Measurements from ENCODE around the gene HHAT. TPM values are rescaled to one million over a fixed set of nuclear protein-coding genes. Genes with fewer than 3 reads are reported as not detected.

Gene HHAT
- total and polyA plus RNA-seq, 2 of the 13 experiments (the other 11 are each of a cell fraction or from before 2014, with no cell fraction given) = 2.6 to 4.9 TPM

- no peak for ATAC-seq
- WGBS (ENCODE audit: low lambda C conversion rate) = 68% methylated on average over 2 of the region's 2 CpGs
- no peak for DNase-seq (ENCODE audit: low spot score)
- TF ChIP-seq, protein P1, sequence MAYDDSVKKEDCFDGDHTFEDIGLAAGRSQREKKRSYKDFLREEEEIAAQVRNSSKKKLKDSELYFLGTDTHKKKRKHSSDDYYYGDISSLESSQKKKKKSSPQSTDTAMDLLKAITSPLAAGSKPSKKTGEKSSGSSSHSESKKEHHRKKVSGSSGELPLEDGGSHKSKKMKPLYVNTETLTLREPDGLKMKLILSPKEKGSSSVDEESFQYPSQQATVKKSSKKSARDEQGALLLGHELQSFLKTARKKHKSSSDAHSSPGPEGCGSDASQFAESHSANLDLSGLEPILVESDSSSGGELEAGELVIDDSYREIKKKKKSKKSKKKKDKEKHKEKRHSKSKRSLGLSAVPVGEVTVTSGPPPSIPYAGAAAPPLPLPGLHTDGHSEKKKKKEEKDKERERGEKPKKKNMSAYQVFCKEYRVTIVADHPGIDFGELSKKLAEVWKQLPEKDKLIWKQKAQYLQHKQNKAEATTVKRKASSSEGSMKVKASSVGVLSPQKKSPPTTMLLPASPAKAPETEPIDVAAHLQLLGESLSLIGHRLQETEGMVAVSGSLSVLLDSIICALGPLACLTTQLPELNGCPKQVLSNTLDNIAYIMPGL (CRISPR knock-in tag; IDR thresholded peaks at IDR 0.05; ENCODE audit: borderline replicate concordance in 1 of 2, low read depth in 1 of 2) = no peak
- TF ChIP-seq SNAPC2 (CRISPR knock-in tag; IDR thresholded peaks at IDR 0.05) (no peak), RARG (CRISPR knock-in tag; IDR thresholded peaks at IDR 0.05; ENCODE audit: low read depth) (no peak), ZNF790 (CRISPR knock-in tag; IDR thresholded peaks at IDR 0.05; ENCODE audit: borderline replicate concordance) (no peak), ZNF382 (CRISPR knock-in tag; IDR thresholded peaks at IDR 0.05; ENCODE audit: borderline replicate concordance) (no peak), ZBTB21 (CRISPR knock-in tag; IDR thresholded peaks at IDR 0.05) (no peak), MED1 (CRISPR knock-in tag; IDR thresholded peaks at IDR 0.05) (no peak), ZNF530 (CRISPR knock-in tag; IDR thresholded peaks at IDR 0.05; ENCODE audit: low read depth) (no peak), ZKSCAN1 (IDR thresholded peaks at IDR 0.05; ENCODE audit: low read length) (no peak), JARID2 (CRISPR knock-in tag; IDR thresholded peaks at IDR 0.05; ENCODE audit: insufficient replicate concordance) (no peak), POLR2AphosphoS5 (IDR thresholded peaks at IDR 0.05; ENCODE audit: low read depth, low read length) (no peak), ZSCAN29 (CRISPR knock-in tag; conservative IDR thresholded peaks at IDR 0.05) (no peak), ZNF891 (CRISPR knock-in tag; IDR thresholded peaks at IDR 0.05) (no peak), ZMYM3 (CRISPR knock-in tag; IDR thresholded peaks at IDR 0.05) (no peak)
- TF ChIP-seq, protein P2, sequence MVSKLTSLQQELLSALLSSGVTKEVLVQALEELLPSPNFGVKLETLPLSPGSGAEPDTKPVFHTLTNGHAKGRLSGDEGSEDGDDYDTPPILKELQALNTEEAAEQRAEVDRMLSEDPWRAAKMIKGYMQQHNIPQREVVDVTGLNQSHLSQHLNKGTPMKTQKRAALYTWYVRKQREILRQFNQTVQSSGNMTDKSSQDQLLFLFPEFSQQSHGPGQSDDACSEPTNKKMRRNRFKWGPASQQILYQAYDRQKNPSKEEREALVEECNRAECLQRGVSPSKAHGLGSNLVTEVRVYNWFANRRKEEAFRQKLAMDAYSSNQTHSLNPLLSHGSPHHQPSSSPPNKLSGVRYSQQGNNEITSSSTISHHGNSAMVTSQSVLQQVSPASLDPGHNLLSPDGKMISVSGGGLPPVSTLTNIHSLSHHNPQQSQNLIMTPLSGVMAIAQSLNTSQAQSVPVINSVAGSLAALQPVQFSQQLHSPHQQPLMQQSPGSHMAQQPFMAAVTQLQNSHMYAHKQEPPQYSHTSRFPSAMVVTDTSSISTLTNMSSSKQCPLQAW (CRISPR knock-in tag; IDR thresholded peaks at IDR 0.05) = no peak
- TF ChIP-seq, protein P3, sequence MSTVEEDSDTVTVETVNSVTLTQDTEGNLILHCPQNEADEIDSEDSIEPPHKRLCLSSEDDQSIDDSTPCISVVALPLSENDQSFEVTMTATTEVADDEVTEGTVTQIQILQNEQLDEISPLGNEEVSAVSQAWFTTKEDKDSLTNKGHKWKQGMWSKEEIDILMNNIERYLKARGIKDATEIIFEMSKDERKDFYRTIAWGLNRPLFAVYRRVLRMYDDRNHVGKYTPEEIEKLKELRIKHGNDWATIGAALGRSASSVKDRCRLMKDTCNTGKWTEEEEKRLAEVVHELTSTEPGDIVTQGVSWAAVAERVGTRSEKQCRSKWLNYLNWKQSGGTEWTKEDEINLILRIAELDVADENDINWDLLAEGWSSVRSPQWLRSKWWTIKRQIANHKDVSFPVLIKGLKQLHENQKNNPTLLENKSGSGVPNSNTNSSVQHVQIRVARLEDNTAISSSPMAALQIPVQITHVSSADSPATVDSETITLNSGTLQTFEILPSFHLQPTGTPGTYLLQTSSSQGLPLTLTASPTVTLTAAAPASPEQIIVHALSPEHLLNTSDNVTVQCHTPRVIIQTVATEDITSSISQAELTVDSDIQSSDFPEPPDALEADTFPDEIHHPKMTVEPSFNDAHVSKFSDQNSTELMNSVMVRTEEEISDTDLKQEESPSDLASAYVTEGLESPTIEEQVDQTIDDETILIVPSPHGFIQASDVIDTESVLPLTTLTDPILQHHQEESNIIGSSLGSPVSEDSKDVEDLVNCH (CRISPR knock-in tag; IDR thresholded peaks at IDR 0.05) = no peak
- no peaks in the 10 kb centered on the region for H4K20me1 ChIP-seq (ENCODE audit: insufficient read depth, low read length)
- no TSS peak for BruUV-seq (replicated peaks)
- H2AFZ ChIP-seq (ENCODE audit: low read length) = no peak overlapping the region
- intact Hi-C loops (cut with micrococcal nuclease; ENCODE audit: unreplicated experiment) (no loop called here), in situ Hi-C loops (cut with HindIII; ENCODE audit: extremely low pct_ligation_motif_present, low pct_unique_long_range_greater_than_20kb) (no loop called here)
- no peak overlapping the region for H3K27ac ChIP-seq (ENCODE audit: extremely low read length, insufficient read depth, low read length)
- FAIRE-seq = no peak
- no peaks in the 10 kb centered on the region; a peak in 1 of 5 replicates for H3K27me3 ChIP-seq (ENCODE audit: control insufficient read depth in 1 of 2, insufficient read depth in 2 of 2, low read length in 2 of 2)
- H3K36me3 ChIP-seq (replicated peaks in 1 of 2; ENCODE audit: control insufficient read depth in 1 of 2, insufficient read depth in 2 of 2, low read length in 2 of 2) = no peaks in the 10 kb centered on the region
- ChIA-PET CTCF (ENCODE audit: low intra/inter-chr PET ratio, low total read pairs) (no interaction called here), POLR2A (interaction anchor here (0.8 kb wide), 1 partner anchor 33 kb away, joined by 3 read pairs; no protein-coding TSS in a partner anchor)
- H3K4me1 ChIP-seq (ENCODE audit: insufficient read depth, low read length) = peaks cover 11% of the 10 kb centered on the region; the same call in 1 of the 2 replicates
- no peak overlapping the region for H3K9ac ChIP-seq (ENCODE audit: insufficient read depth, low read depth, low read length)
- H3K4me3 ChIP-seq (replicated peaks in 1 of 3; ENCODE audit: insufficient read depth in 1 of 3, low read depth in 2 of 3, low read length in 3 of 3) = no peak overlapping the region
- H3K79me2 ChIP-seq (ENCODE audit: insufficient read depth, low read length) = no peaks in the 10 kb centered on the region
- no peak overlapping the region for H3K4me2 ChIP-seq (ENCODE audit: low read depth, low read length)
- no peaks in the 10 kb centered on the region for H3K9me3 ChIP-seq (ENCODE audit: low read length)
Measured at GRCh38 chr1:210340841-210341240, 12.1 kb downstream of the HHAT start.
